Panc1 (cell line): Measurements from ENCODE around the gene ACE2.

Experiments
- CTCF ChIP-seq: fragments of 450-650 bp; IDR thresholded peaks from 2 replicates; pipeline ENCODE4 v1.5.1; 2017; ENCODE audit warnings: mild to moderate bottlenecking
- POLR2AphosphoS5 ChIP-seq: IDR thresholded peaks from 2 replicates; pipeline ENCODE4 v1.6.1; 2012; ENCODE audit warnings: mild to moderate bottlenecking, low read depth, low read length, moderate library complexity

- TF ChIP-seq CTCF = no peak
- TF ChIP-seq POLR2AphosphoS5 = no peak
Observed at GRCh38 chrX:15646543-15646942, 45.8 kb upstream of the ACE2 start.
